Measurements from ENCODE around the gene GTPBP4.

The GTPBP4 gene

GRCh38 chr10:1048732-1049424 is 60.6 kb downstream of the GTPBP4 start, which contains the start of gene IDI1:
Gene IDI1, minus strand, starts transcription at chr10:1049119. Its CDS starts 116 bp downstream, at chr10:1049003.
- TF ChIP-seq, protein P1, sequence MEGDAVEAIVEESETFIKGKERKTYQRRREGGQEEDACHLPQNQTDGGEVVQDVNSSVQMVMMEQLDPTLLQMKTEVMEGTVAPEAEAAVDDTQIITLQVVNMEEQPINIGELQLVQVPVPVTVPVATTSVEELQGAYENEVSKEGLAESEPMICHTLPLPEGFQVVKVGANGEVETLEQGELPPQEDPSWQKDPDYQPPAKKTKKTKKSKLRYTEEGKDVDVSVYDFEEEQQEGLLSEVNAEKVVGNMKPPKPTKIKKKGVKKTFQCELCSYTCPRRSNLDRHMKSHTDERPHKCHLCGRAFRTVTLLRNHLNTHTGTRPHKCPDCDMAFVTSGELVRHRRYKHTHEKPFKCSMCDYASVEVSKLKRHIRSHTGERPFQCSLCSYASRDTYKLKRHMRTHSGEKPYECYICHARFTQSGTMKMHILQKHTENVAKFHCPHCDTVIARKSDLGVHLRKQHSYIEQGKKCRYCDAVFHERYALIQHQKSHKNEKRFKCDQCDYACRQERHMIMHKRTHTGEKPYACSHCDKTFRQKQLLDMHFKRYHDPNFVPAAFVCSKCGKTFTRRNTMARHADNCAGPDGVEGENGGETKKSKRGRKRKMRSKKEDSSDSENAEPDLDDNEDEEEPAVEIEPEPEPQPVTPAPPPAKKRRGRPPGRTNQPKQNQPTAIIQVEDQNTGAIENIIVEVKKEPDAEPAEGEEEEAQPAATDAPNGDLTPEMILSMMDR (IDR thresholded peaks at IDR 0.05; ENCODE audit: low read depth, low read length, missing control alignments): no peak
- Histone ChIP-seq H3K36me3 (replicated peaks) (peaks cover 1% of the 10 kb centered on the region), H3K27me3 (replicated peaks) (no peaks in the 10 kb centered on the region), H3K27ac (peak within 1 kb of the TSS; percentile 97), H3K4me3 (ENCODE audit: low read depth, low read length) (peak within 1 kb of the TSS; percentile 100)
- in situ Hi-C loops (cut with HindIII; ENCODE audit: low pct_ligation_motif_present, low sequenced_read_pairs): no loop called here
- DNase-seq: peak; percentile 99

GRCh38 chr10:1049425-1049958 is 61.3 kb downstream of the GTPBP4 start:
- TF ChIP-seq, protein P1 (IDR thresholded peaks at IDR 0.05; ENCODE audit: low read depth, low read length, missing control alignments): no peak
- Histone ChIP-seq H3K36me3 (replicated peaks) (no peaks in the 10 kb centered on the region), H3K4me3 (ENCODE audit: low read depth, low read length) (peak overlapping the region; percentile 100), H3K27me3 (replicated peaks) (no peaks in the 10 kb centered on the region), H3K27ac (peak overlapping the region; percentile 97)
- in situ Hi-C loops (cut with HindIII; ENCODE audit: low pct_ligation_motif_present, low sequenced_read_pairs): no loop called here
- DNase-seq: no peak

DNA sequence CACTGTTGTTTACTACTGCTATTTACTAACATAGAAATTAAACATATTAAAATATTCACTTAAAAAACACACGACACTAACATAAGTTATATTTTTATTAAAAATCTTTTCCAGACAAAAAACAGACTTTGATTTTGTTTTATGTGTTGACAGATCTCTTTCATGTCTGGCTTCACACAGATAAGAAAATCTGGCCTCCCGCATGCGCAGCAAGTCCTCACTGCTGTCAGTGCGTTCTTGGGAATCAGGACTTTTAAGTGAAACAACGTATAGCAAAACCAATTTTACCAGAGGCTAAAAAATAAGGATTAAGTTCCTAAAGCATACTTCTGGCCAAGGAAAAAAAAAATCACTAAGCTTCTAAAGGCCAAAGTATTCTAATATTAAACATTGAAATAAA is 61.9 kb downstream of the GTPBP4 start:
- TF ChIP-seq, protein P1 (IDR thresholded peaks at IDR 0.05; ENCODE audit: low read depth, low read length, missing control alignments): no peak
- Histone ChIP-seq H3K36me3 (replicated peaks) (no peaks in the 10 kb centered on the region), H3K27me3 (replicated peaks) (no peaks in the 10 kb centered on the region), H3K4me3 (ENCODE audit: low read depth, low read length) (peak overlapping the region; percentile 100), H3K27ac (peak overlapping the region; percentile 97)
- no peak for DNase-seq
- in situ Hi-C loops (cut with HindIII; ENCODE audit: low pct_ligation_motif_present, low sequenced_read_pairs): no loop called here

GRCh38 chr10:1050554-1050953 is 62.3 kb downstream of the GTPBP4 start:
- Histone ChIP-seq H3K4me3 (ENCODE audit: low read depth, low read length) (peak overlapping the region; percentile 100), H3K27ac (peak overlapping the region; percentile 97), H3K27me3 (replicated peaks) (no peaks in the 10 kb centered on the region), H3K36me3 (replicated peaks) (no peaks in the 10 kb centered on the region)
- in situ Hi-C loops (cut with HindIII; ENCODE audit: low pct_ligation_motif_present, low sequenced_read_pairs): no loop called here
- no peak for DNase-seq
- TF ChIP-seq, protein P1 (IDR thresholded peaks at IDR 0.05; ENCODE audit: low read depth, low read length, missing control alignments): no peak

- peak overlapping the region; percentile 100 for H3K27ac ChIP-seq
- no peak for DNase-seq
- H3K4me3 ChIP-seq (ENCODE audit: low read depth, low read length): peak overlapping the region; percentile 98
- in situ Hi-C loops (cut with HindIII; ENCODE audit: low pct_ligation_motif_present, low sequenced_read_pairs): no loop called here
- H3K27me3 ChIP-seq (replicated peaks): no peaks in the 10 kb centered on the region
- H3K36me3 ChIP-seq (replicated peaks): no peaks in the 10 kb centered on the region
- TF ChIP-seq, protein P1 (IDR thresholded peaks at IDR 0.05; ENCODE audit: low read depth, low read length, missing control alignments): no peak
Measured at GRCh38 chr10:1054684-1055083, 66.5 kb downstream of the GTPBP4 start.
